Activated CD8-positive, alpha-beta memory T cell treated with anti-CD3 and anti-CD28 coated beads, Interleukin-2, amount 50 U/mL, for 24 hours (primary cell): ENCODE results near the gene SENP6.

Experiments used
- DNase-seq: peaks from one replicate; pipeline ENCODE4 v3.0.0-alpha.2; 2020; ENCODE audit errors: extremely low read depth

Gene SENP6

DNA sequence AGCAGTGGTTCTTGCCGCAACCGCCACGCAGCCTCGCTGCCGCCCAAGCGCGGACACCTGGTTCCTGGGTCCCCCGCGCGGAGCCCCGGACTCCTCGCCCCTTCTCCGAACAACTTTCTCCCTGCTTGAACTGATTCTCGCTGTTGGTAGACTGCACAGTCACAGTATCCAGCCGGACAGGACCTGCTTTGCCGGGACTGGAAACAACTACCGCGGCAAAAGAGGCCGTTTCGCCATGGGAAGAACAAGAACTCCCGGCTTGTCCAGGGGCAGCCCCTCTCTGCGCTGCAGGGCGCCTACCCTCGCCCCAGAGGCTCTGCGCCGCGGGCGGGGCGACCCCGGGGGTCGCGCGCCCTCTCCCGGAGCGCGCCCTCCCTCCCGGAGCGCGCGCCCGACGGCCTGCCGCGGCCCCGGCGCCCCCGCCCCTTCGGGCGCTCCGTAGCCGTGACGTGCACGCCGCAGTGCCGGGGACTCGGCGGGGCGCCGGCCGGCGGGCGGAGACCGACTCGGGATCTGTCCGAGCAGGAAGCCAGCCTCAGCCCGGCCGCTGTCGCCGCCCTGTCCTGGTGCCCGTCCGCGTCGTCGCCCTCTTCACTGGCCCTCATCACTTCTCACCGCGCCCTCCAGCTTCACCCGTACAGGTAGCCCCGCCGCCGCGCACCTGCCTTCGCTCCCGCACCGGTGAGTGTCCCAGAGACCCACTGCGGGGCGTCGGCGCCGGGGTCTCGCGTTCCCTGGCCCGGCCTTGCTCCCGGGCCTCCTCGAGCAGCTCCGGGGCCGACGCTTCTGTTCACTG, 147.3 kb downstream of the SENP6 start, which contains the start of gene MYO6:
Gene MYO6, plus strand, starts transcription at position 497 of the 796 bp plus-strand sequence. CDS start 68,309 bp downstream, outside the sequence.
- DNase-seq: no peak

DNA sequence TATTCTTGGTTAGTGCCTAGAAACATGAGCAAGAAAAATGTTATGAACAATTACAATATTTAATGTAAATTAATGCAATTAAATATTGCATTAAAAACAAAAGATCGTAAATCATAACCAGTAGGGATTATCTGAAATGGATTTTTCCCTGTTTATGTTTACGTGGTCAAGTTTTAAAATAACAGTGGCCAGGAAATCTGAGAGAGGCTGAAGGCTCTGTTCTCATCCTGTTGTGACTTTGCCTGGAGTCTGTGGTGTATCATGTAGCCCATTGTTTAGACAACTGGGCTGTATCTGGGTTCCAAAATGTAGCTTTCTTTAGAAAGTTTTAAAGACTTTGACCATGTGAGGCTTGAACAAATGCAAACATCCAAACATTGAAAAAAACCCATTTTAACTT, 149.8 kb downstream of the SENP6 start:
- no peak for DNase-seq

DNA sequence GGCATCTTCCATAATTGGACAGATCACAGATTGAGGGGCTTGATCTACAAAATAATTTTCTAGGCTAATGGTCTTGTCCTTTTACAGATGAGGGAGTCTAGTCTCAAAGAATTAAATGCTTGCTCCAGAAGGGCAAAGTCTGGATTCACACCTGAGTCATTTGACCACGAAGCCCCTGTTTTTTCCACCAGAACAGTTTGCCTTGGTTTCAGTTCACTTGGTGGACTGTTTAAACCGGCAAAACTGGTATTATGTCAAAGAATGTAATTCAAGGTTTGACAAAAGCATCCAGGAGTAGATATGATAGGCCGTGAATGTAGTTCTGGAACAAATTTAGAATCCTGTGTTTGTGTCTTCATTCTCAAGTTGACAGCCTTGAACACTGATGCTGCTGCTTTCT, 150.7 kb downstream of the SENP6 start:
- DNase-seq: no peak

DNA sequence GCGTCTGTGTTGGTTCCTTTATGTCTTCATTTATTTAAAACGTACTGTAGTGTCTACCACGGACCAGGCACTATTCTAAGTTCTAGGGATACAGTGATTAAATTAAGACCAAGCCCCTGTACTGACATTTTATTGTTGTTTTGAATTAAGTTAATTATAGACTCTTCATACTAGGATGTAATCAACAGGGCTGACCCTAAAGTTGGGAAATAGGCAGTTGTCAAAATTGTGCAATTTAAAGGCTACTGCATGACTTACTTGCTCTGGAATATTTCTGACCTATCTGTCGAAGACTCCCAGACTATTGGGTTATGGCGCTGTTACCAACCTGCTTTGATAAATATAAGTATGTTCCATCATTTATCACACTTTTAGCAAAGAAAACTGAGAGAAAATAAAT, 154.0 kb downstream of the SENP6 start:
- no peak for DNase-seq

DNA sequence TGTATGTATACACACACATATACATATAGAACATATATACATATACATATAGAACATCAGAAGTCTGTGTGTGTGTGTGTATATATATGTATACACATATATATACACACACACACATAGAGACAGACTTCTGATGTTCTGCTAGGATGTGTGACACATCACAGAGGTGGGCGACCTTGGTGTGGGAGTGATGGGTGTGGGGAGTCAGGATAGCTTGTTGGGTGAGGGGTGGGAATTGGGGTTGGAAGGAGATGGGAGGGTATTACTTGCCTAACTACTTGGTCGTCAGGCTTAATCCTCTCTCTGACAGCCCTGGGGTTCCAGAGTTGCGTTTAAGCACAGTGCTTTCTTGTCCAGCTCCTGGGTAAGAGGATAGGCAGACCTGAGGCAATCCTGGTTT, 155.6 kb downstream of the SENP6 start:
- DNase-seq: no peak

DNA sequence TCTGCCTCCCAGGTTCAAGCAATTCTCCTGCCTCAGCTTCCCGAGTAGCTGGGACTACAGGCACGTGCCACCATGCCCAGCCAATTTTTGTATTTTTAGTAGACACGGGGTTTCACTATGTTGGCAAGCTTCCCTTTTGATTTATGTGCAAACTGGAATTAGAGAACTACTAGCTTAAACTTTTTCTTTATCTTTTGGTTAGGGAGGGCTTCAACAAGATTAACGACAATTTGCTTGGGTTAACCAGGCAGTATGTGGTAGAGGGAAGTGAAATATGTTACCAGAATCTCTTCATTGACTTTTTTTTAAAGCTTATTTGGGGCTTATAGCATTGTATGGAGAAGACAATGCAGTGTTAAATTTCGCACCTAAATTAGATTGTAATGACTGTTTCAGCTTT, 156.4 kb downstream of the SENP6 start:
- no peak for DNase-seq

DNA sequence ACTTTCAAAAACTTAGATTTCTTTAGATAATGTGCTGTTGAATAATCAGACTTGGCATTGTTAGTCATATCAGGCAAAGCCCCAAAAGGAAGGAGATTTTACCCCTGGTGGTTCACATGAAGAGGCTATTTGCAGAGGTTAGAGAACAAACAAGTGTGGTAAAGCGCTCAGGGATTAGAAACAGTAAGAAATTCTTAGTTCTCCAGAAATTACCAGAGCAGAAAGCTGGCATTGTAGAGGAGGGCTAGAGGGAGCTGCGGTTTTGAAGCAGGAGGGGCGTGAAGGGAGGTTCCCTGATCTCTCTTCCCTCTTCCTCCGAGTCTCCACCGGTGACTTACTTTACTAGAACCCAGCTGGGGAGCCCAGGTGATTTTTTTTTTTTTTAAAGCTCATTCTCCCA, 157.5 kb downstream of the SENP6 start:
- DNase-seq: no peak

DNA sequence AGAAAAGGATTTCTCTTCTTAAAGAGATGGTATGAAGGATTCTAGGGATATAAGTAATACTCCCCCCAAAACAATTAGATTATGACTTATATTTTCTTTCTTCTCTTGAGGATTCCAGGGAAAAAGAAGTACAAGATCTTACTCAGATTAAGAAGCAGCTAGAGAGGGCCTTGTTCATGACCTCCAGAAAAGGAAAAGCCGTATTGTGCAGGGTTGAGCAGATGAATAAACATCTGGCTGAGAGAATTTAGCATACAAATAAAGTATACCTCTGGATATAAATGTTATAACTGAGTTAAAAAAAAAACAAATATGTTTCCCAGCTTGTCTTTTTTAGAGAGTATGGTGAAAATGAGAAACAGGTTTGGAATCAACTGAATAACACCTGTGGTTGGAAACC, 158.6 kb downstream of the SENP6 start:
- no peak for DNase-seq

DNA sequence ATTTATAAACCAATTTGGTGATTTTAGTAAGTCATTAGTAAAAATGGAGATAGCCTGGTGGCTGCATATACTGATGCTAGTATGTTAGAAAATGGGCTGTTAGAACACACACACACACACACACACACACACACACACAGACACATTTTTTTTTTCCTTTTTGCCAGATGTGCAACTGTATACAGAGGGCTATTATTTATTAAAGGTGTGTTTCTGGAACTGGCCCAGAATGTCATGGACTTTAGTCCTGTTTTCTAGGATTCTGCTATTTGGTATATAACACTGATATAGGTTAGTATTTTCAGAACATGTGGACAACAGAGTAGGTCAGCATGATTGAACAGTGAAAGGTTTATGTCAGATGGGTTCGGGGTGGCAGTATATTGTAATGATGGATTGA, 159.8 kb downstream of the SENP6 start:
- DNase-seq: no peak

DNA sequence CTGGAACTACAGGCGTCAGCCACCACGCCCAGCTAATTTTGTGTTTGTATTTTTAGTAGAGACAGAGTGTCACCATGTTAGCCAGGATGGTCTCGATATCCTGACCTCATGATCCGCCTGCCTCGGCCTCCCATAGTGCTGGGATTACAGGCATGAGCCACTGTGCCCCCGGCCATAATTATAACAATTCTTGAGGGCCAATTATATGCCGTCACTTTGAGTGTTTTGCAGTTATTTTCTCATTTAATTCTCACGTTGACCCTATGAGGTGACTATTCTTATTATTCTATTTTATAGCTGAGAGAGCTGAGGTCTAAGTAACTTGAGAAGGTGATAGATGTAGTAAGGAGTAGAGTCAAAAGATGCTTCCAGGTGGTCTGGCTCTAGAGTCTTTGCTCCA, 160.4 kb downstream of the SENP6 start:
- no peak for DNase-seq

DNA sequence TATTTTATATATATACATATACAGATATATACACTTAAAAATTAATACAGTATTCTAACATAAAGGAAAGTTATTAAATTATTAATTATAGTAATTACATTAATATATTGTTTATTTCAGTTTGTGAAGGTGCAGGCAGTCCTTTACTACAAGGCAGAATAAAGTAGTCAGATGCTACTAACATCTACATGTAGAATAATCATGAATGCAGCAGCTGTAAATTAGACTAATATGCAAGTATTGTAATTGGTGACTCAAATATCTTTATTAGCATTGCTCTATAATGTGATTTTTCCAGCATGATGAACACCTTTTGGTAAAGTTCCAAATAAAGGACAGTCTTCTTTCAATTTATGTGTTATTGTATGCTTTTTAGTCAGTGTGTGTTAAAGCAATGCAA, 164.7 kb downstream of the SENP6 start:
- no peak for DNase-seq
